GM19099 (cell line): ENCODE measurements around the gene PLK5.

Experiments used
- POLR2A ChIP-seq: IDR thresholded peaks from 3 replicates; pipeline ENCODE4 v1.6.1; 2011; ENCODE audit warnings: low read depth; ENCODE audit not compliant: insufficient read length; ENCODE audit errors: extremely low read depth

PLK5 gene

GRCh38 chr19:1497578-1498235 is 26.2 kb upstream of the PLK5 start:
- TF ChIP-seq POLR2A, result no peak

- TF ChIP-seq POLR2A, result no peak
These were observed 22.7 kb upstream of the PLK5 start for GRCh38 chr19:1501200-1501595.

GRCh38 chr19:1502433-1503088 is 21.3 kb upstream of the PLK5 start:
- TF ChIP-seq POLR2A, result no peak

- TF ChIP-seq POLR2A, result no peak
These were observed 20.6 kb upstream of the PLK5 start for GRCh38 chr19:1503089-1503924.

GRCh38 chr19:1503925-1504773 is 19.7 kb upstream of the PLK5 start:
- TF ChIP-seq POLR2A, result no peak

- TF ChIP-seq POLR2A, result no peak
These were observed 18.9 kb upstream of the PLK5 start for GRCh38 chr19:1505012-1505411.

GRCh38 chr19:1505991-1506881 is 17.6 kb upstream of the PLK5 start:
- no peak for TF ChIP-seq POLR2A

- TF ChIP-seq POLR2A, result no peak
These were observed 16.7 kb upstream of the PLK5 start for GRCh38 chr19:1507192-1507660.

GRCh38 chr19:1507763-1508506 is 15.9 kb upstream of the PLK5 start:
- no peak for TF ChIP-seq POLR2A

GRCh38 chr19:1508507-1508856 is 15.4 kb upstream of the PLK5 start:
- TF ChIP-seq POLR2A, result no peak

GRCh38 chr19:1509602-1510441 is 14.1 kb upstream of the PLK5 start:
- no peak for TF ChIP-seq POLR2A

- TF ChIP-seq POLR2A, result no peak
These were observed 13.5 kb upstream of the PLK5 start for GRCh38 chr19:1510442-1510806.

- no peak for TF ChIP-seq POLR2A
These were observed 13.1 kb upstream of the PLK5 start for GRCh38 chr19:1510807-1511206.
